GM10266 (cell line): ENCODE data around the gene TTC7B.

ENCODE experiments used
- DNase-seq: peaks from one replicate; pipeline ENCODE4 v3.0.0; 2012; ENCODE audit errors: extremely low spot score
- CTCF ChIP-seq: IDR thresholded peaks from 2 replicates; pipeline ENCODE4 v1.5.1; 2012; ENCODE audit warnings: mild to moderate bottlenecking, low read depth; ENCODE audit not compliant: control insufficient read depth, insufficient read depth; ENCODE audit errors: missing control alignments

TTC7B gene

GRCh38 chr14:90561920-90562319 is 254.3 kb downstream of the TTC7B start:
- DNase-seq = no peak
- no peak for TF ChIP-seq CTCF

GRCh38 chr14:90560991-90561390 is 255.2 kb downstream of the TTC7B start:
- no peak for DNase-seq
- TF ChIP-seq CTCF = no peak

- DNase-seq = no peak
- TF ChIP-seq CTCF = no peak
These were observed 255.7 kb downstream of the TTC7B start for GRCh38 chr14:90560558-90560957.

GRCh38 chr14:90559811-90560492 is 256.3 kb downstream of the TTC7B start:
- no peak for TF ChIP-seq CTCF
- no peak for DNase-seq

GRCh38 chr14:90558983-90559590 is 257.1 kb downstream of the TTC7B start:
- no peak for TF ChIP-seq CTCF
- DNase-seq = no peak

- TF ChIP-seq CTCF = no peak
- no peak for DNase-seq
These were observed 257.9 kb downstream of the TTC7B start for GRCh38 chr14:90558041-90558982.
